ENCODE measurements around the gene HECW1.
"Not testable (repeated sequence)": the region's sequence is repeated elsewhere in the genome, so short reads cannot be mapped to it uniquely, and the experiment has no call there.

The HECW1 gene

DNA sequence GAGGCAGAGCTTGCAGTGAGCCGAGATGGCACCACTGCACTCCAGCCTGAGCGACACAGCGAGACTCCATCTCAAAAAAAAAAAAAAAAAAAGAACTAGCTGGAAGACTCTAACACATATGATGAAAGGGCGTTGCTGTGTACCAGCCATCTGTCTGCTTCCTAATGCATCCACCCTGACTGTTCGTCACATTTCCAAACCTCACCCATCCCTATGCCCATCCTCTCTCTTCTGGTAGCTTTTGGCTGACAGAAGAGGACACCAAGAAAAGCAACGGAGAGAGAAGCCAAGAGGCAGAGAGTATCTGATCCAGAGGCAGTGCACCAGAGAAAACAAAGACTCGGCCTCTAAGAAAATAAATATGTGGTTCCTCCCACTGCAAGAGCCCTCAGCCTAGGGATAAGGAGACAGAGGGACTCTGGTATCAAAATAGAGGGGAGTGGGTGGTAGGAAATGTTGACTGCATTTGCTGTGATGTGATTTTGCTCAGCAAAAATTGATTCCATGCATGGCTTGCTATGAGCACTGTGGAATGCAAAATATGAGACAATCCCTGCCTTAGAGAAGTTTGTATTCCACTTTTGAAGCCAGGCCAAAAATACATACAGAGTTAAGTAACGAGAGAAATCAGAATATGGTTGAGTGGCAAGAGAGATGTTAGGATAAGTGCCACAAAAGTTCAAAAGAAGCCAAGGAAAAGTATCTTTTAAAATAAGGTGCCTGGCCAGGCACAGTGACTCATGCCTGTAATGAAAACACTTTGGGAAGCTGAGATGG, 369.6 kb downstream of the HECW1 start:
- DNase-seq = no peak

DNA sequence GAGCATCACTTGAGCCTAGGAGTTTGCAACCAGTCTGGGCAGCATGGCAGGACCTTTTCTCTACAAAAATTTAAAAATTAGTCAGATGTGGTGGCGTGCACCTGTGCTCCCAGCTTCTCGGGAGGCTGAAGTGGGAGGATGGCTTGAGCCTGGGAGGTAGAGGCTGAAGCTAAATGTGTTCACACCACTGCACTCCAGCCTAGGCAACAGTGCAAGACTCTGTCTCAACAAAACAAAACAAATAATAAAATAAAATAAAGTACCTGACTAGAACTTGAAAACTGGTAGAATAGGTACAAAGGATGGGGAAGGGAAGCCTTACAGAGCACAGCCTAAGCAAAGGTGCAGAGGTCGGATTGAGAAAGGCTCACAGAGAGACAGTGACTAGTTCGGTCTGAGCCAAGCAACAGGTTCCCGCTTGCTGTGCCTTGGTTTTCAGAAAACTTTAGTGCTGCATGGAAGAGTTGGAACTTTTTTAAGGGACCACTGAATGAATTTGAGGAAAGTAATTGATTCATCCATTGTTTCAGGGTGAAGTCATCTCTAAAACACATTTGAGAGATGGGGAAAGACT, 370.3 kb downstream of the HECW1 start:
- no peak for DNase-seq

DNA sequence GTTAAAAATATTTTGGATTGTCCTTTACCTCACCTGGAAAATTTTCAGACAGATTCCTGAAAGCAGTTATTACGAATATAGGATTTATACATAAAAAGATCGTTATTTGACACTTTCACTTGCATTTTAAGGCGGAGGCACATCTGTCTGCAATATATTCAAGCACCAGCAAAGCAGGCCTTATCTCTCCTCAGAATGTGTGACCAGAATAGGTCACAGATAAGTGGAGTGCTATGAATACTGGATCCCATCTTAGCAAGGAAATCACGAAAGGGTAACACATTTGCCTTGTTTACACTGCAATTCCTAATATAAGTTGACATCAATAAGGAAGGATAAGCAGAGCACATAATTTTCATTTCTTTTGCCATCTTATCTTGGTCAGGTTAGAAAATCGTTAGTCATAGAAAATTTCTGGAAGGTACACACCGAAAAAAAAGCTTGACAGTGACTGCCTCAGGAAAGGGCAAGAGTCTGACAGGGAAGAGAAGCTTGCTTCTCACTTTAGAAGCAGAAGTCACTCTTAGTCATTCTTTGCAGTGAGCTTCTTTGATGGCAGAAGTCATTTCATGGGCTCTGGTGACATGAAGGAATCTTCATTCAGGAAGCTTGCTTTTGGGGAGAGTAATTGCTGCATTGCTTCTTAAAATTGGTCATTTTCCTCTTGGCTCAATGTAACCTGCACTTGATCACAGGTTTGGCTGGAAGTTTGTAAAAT, 372.4 kb downstream of the HECW1 start:
- DNase-seq = no peak

DNA sequence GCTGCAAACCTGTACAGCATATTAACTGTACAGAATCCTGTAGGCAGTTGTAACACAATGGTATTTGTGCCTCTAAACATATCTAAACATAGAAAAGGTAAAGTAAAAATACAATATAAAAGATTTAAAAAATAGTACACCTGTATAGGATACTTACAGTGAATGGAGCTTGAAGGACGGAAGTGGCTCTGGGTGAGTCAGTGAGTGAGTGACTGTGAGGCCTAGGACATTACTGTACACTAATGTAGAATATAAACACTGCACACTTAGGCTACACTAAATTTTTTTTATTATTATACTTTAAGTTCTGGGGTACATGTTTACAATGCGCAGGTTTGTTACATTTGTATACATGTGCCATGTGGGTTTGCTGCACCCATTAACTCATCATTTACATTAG, 373.1 kb downstream of the HECW1 start:
- no peak for DNase-seq

DNA sequence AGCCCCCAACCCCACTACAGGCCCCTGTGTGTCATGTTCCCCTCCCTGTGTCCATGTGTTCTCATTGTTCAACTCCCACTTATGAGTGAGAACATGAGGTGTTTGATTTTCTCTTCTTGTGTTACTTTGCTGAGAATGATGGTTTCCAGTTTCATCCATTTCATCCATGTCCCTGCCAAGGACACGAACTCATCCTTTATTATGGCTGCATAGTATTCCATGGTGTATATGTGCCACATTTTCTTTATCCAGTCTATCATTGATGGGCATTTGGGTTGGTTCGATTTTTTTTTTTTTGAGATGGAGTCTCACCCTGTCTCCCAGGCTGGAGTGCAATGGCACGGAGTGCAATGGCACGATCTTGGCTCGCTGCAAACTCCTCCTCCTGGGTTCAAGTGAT, 373.6 kb downstream of the HECW1 start:
- not testable (repeated sequence) for DNase-seq

DNA sequence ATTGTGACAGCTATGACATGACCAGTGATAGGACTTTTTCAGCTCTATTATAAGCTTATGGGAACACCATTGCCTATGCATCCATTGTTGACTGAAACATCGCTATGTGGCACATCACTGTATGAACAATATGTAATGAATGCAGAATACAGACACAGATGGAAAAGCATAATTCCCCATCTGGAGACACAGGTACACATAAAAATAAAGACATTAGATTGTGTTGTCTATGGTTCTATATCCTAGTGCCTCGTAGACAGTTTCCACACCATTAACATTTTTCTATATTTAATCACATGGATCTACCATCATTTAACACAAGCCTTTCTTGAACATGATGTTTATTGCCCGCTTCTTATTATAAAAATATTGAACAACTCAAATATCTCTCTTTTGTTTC, 374.2 kb downstream of the HECW1 start:
- DNase-seq = no peak

DNA sequence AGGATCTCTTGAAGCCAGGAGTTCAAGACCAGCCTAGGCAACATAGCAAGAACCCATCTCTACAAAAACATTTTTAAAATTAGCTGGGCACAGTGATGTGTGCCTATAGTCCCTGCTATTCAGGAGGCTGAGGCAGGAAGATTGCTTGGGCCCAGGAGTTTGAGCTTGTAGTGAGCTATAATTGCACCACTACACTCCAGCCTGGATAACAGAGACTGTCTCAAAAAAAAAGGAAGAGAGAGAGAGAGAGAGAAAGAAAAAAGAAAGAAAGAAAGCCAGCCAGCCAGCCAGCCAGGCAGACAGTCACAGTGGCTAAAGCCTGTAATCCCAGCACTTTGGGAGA, 375.3 kb downstream of the HECW1 start:
- no peak for DNase-seq

DNA sequence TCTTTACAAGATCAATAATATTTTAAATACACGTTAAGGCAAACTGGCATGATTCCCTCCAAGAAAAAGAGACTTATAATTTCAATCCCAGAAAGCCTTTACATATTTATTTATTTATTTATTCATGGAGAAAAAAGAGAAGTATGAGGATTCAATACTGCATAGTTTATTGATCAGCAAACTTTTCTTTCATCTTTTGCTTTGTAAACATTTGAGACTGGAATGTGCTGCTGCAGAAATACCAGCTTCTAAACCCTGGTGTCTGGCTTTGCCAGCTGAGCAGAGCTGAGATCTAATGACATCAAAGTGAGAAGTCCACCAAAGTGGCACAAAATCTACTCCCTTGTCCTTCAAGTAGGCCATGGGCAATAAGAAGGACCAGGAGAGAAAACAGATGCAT, 376.8 kb downstream of the HECW1 start:
- DNase-seq = no peak

DNA sequence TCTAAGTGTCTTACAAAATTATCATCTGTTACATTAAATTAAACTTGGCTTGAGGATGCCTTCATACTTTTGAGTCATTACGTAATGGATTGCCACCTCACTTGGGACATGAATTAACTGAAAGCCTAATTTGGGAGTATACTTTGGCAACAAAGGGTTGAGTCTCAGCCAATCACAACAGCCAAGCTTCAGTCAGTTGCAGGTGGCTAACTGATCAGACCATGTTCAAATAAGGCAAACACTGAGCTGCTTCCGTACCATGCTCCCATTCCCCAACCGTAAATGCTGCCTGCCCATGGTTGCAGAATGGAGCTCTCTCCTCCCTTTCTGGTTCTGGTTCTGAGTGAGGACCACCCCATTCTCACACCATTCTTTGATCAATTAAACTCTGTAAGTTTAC, 377.6 kb downstream of the HECW1 start:
- DNase-seq = no peak

DNA sequence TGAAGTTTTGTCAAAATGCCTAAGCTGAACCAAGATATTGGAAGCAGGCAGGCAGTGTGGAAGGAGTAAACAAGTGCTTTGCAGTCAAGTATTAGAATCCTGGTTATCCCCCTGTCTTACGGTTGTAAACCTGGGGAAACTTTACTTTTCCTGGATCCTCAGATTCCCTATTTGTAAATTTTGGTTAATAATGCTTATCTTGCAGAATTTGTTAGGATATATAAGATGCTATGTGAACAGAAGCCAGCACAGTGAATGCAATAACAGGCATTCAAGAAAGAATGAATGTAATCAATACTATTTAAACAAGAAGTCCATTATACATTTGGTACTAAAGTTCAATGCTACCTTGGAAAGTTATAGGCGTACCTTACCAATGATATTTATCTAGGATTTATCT, 378.7 kb downstream of the HECW1 start:
- DNase-seq = no peak

DNA sequence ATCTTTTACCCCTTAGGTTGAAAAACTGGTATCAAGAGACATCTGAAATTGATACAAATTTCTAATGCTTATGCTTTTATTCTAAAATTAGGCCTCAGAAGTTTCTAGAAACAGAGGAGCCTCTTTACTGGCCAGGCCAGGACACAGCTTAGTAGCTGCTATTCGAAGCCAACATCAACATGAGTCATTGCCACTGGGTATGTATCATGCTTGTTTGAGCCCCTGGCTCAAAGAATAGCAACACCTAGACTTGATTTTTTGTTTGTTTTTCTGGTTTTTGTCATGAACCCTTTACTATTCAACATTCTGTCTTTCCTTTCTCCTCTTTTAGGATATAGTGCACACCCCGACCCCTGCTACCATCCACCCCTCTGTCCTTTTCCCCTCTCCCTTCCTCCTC, 379.5 kb downstream of the HECW1 start:
- DNase-seq = no peak

DNA sequence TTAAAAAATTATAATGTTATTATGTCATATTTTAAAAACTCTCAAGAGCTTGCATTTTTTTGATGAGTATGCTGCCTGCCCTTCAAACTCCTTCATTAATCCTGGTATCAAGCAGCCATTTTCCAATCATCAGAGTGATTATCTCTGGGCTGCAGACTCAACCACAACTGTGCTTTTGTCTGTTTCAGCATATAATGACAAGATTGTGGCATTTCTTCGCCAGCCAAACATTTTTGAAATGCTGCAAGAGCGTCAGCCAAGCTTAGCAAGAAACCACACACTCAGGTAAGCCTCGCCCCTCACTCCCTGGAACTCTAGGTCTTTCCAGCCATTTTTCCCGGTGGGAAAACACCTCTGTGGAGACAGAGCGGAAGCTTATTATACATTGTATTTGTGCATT, 380.4 kb downstream of the HECW1 start:
- DNase-seq = no peak

DNA sequence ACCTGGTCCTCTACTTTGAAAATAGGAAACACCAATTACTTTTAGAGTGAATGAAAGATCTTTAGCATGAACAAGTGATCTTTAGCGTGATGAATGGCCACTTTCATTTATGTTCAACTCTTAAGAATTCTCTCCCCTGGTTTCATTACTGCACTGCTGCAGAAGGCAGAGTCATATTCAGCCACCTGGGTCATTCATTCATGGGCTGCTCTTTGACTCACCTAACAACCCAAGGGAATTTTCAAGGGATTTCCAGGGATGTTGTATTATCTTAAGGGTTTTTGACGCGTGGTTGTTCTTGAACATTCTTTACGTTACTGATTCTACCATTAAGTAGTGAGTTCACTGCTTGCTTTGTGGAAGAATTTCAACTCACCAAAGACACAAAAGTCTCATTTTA, 383.1 kb downstream of the HECW1 start:
- DNase-seq = no peak

DNA sequence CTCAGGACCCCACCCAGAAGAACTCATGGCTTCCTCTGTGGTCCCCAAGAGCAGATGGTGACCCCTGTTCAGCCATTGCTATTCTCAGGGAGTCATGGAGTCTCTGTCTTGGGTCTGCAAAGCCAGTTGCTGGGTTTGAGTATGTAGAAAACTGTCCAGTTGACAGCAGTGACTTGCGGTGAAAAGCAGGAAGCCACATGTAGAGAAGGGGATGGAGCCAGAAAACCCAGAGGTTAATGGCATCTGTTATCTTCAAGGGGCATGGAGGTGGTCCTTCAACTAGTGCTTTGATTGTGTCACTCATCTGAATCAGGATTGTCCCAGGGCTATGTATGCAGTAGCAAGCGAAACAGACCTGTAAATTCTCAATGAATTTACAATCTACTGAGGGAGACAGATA, 384.1 kb downstream of the HECW1 start:
- DNase-seq = no peak

DNA sequence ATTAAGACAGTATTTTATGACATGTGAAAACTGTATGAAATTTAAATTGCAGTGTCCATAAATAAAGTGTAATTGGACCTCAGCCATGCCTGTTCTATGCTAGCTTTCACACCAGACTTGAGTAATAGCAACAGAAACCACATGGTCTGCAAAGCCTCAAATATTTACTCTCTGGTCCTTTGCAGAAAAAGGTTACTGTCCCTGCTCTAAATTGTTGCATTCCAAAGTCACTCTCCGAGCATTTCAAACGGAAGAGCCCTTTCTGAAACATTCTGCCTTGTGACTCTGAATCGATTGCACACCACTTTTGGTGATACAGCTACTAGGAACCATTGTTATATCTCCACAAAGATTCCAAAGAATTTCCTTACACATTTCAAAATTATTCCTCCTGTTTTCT, 389.4 kb downstream of the HECW1 start:
- DNase-seq = no peak

DNA sequence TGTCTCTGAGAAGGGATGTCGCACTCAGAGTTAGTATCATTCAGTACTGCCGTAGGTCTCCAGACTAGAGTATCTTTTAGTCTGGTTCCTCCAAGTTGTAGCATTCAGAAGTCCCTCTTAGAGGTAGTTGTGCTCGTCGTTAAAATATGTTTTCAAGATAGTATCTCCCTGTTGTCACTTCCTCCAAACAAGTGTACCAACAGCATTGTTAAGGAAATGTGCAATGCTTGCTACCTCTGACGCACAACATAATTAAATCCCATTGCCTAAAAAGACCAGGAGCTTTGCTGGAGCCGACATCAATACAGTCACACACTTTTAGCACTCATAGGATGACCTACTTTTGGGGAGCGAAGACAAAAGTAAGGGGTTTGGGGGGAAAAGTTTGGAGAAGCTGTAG, 390.5 kb downstream of the HECW1 start:
- DNase-seq = no peak

DNA sequence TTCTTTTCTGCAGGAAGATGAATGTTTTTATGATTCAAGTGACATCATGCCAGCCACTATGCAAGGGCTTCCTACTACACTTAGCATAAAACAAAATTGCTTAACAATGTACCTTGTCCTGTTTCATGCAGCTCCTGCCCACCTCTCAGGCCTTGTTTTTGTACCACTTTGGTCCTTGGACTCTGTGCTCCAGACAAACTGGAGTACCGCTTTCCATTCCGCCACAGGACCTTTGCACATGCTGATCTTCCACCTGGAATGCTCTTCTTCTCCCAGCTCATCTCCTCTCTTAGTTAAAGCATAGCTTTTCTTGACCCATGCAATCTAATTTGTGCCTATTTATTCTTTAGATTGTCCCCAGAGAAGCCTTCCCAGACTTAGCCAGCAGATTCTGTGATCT, 393.0 kb downstream of the HECW1 start:
- DNase-seq = no peak

DNA sequence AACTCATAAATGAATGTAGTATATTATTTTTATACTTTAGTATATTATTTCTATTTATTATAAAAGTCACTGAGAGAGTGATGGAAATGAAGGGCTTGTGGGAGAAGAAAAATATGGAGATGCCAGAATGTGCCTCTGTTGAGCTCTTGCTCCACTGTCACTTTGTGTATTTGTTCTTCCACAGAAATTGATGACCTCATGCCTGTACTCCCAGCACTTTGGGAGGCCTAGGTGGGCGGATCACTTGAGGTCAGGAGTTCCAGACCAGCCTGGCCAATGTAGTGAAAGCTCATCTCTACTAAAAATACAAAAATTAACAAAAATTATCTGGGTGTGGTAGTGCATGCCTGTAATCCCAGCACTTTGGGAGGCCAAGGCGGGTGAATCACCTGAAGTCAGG, 394.0 kb downstream of the HECW1 start:
- DNase-seq = no peak

DNA sequence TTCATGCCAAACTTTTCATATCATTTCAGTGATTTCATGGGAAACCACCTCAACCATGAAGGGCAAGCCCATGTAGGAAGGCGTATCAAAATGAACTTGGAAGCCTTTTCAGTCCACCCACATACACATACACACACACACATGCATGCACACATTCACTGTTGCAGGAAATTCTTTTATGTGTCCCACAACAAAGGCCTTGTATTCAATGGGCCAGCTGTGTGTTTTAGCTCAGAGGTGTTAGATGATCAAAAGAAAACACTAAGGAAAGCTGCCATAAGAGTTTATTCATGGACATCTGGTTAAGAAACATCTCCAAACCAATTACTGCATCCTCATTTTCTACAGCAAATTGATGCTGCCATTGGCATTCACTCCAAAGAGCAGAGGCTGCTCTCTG, 396.0 kb downstream of the HECW1 start:
- no peak for DNase-seq

DNA sequence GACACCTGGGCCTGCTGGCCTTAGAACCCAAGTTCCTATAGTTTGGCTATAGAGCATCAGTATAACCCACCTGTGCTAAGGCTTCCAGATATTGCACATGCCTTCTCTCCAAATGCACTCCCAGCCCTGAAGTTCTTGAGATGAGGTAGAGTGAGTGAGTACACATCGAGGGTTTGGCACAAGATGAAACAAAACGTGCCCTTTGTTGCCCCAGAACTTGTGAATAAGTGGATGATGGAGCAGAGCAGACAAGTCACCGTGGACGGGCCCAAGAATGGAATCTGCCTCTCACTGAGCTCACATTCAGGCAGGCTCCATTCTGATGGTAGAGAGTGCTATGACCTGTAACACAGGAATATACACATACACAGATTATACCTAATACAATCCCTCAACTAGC, 397.5 kb downstream of the HECW1 start:
- DNase-seq = no peak

DNA sequence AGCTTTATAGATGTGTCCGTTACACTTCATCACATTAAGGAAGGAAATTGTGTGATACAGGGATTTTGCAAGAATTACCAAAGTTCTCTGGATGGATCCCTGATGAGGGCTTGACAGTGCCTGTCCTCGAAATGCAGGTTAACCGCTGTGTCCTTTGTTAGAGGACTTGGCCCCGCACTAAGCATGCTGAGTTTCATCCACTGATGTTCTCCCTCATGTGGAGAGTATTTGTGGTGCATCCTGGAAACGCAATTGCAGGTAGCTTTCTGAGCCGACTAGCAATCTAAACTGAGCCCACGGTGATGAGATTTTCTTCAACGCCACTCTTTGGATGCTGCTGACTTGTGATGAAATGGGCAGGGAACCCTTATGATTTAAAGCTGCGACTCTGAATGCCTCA, 398.6 kb downstream of the HECW1 start:
- DNase-seq = no peak

DNA sequence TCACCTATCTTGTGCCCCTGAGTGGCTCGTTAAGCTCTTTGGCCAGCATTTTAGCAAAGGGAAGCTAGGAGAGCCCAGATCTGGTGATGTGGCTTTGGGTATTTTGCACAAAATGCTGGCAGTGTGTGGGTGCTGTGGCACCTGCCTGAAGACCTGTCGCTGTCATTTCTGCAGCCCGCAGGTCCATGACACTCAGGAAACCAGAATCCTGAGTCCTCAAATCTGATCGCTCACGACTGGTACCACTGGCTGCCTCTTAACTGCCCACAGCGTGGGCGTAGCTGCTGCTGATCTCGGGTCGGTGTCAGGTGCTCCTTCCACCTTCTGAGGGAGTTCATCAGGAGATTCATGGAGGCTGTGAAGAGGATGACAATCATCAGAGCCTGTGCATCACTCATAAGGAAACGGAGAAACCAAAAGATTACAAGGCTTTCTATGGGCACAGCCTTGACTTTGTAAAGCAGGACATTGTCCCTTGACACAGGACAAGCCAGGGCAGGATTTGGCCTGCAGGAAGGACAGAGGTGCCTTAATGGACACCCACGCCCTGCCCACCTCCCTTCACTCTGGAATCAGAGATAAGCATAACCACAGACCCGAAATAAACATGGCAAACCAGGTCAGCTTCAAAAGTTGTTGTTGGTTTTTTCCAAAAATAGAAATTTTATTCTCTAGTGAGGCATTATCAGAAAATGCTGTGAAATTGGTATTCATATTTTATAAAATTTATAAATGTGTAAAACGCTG, 399.5 kb downstream of the HECW1 start:
- no peak for DNase-seq

DNA sequence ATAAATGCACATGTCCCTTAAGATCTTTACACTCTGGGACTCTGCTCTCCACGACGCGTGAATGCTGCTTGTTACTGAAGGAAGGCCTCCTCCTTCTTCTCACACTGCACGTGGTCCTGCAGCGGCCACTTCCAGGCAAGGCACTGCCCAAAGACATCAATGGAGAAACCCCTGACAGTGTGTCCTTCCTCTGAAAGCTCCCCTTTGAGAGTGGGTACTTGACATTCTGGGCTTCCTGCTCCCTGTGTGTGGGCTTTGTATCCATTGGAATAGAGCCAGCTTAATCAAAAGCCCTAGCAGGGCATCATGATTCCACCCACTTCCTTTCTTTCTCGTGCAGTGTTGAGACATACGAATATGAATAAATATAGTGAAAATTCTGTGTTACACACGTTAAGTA, 400.8 kb downstream of the HECW1 start:
- no peak for DNase-seq

All from NCI-H510A treated with DMSO at 0.1 percent for 48 hours (cell line).